ENCODE data around the gene THBS3. TPM values are rescaled to one million over a fixed set of nuclear protein-coding genes. Genes with fewer than 3 reads are reported as not detected.
"Not testable (repeated sequence)": the region's sequence is repeated elsewhere in the genome, so short reads cannot be mapped to it uniquely, and the experiment has no call there.

Gene THBS3
- total RNA-seq, 1 donor from 2014 or later = 16.2 TPM

DNA sequence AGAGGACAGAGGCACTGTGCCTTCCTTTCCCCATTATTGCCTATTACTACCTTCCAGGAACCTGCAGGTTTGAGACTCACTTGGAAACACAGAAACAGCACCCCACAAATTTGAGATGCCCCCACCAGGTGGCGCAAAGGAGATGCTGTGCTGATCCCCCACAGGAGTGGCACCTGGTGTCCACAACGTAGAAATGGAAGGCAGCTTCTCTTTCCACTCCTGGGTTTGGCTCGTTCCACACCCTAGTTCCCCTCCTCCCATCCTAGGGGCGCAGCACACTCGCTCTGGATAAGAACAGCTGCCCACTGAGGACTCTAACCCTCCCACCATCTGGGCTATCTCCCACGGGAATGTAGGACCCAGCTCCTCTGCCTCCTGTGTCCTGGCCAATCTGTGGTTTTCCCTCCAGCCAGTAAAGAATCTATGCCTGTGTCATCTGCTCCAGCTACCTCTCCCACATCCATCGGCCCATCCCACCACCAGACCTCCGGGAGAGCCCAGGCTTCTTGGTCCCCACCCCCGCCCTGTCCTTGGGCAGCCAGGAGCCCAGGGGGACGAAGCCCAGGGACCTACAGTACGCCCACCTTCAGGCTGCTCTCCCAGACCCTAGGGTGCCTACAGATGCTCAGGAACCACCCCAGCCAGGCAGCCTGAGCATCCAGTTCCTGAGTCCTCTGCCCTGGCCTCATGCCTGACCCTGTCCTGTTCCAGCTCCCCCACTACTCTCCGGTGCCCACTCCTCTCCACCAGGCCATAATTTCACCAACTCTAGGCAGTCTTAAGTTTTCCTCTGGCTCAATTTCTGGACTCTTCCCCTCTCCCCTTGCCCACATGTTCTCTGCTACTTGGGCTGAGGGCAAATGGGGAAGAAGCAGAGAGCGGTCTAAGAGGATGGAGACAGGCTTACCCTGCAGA lies 549 bp downstream of the THBS3 start:
- DNase-seq = peak; percentile 92

DNA sequence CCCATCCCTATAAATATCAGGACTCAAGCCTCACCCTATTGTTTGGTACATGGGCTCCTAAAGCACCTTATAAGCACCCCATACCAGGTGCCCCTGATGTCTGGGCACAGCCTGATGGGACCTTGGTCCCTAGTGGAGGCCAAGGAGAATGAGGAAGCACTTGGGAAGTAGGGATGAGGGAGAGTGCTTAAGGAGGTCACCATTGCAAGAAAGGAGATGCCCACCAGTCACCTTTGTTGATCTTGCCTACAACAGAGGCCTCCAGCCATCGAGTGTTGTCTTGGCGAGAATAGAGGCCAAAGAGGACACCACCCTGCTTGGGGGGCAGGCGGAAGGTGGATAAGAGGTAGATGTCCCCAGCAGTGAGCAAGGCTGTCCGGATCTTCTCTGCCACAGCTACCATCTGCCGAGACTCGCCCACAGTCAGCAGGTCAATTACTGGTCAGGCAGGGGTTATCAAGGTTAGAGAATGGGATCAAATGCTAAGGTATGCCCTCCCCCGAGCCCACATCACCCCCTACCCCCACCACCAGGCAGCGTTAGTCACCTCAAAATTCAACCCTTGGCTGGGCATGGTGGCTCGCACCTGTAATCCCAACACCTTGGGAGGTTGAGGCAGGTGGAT lies 1.6 kb downstream of the THBS3 start:
- DNase-seq = no peak

GRCh38 chr1:155205035-155205434 lies 2.7 kb downstream of the THBS3 start:
- DNase-seq = no peak

DNA sequence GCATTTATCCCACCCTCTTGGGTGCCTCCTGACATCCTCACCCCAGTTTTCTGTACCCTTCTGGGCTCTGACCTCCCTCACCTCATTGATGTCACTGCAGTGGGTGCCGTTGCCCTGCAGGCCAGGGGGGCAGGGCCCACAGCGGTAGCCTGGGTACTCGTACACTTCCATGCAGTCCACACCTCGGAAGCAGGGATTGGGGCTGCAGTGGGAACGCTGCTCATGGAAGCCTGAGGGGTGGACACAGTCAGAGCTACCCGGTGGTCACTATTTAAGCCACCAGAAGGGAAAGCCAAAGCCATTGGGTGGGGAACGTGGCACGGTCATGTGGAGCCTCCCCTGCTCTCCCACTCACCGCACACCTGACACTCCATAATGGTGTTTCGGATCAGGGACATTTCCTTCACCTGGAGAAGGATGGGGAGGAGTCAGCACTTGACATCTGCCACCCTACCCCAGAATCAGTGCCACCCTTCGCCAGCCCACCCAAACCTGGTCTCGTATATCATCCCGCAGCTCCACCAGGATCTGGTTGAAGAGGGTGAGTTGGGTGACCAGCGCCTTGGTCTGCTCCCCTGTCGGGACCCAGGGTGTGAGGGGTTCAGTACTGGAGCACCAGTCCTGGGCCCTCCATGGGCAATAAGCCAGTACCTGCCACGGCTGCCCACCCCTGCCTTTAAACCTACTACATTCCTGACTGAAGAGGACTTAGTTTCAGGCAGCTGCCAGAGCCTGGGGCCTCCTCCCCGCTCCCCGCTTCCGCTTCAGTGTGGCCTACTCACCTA lies 4.8 kb downstream of the THBS3 start:
- DNase-seq = no peak

DNA sequence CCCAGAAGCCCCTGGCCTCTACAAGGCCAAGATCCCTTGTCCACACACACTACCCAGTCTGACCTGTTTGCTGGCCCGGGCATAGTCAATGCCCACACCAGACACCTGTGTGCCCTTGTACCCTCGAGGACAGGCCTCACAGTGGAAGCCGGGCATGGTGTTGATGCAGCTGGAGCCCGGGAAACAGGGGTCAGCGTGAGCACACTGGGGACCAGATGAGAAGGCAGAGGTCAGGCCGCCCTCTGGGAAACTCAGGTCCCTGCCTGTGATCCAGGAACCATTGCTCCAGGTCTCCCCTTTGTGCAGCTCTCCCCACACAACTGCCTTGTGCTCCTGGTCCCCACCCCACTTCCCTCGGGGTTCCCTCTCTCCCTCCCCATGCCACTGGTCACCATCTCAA lies 5.5 kb downstream of the THBS3 start:
- no peak for DNase-seq

- DNase-seq = no peak
Measured at GRCh38 chr1:155200920-155201319, 6.8 kb downstream of the THBS3 start.

DNA sequence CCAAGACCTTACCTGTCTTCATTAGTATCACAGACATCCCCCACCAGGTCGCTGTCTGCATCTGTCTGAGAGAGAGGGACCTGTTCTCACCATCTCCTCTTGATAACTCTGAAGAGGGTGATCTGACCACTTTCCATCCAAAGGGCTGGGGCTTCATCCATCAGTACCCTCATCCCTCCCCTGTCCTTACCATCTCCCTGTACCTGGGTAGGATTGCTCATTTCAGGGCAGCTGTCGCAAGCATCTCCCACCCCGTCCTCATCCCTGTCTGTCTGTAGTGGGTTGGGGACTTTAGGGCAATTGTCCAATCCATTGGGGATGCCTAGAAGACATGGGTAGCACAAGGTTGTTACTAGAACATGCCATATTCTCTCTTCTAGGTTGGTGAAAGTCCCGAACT lies 7.9 kb downstream of the THBS3 start:
- no peak for DNase-seq

DNA sequence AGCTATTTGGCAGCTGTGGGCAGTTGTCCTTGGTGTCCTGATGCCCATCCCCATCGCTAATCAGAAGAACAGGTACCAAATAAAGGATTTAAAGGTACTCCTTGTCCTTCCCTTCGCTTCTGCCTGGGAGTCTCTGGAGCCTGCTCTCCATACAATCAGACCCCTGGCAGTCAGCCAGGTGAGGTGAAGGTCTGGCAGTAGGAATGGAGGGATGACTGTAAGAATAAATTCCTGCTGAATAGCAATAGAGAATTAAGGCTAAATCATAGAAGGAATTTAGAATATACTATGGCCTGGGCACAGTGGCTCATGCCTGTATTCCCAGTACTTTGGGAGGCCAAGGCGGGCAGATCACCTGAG lies 9.2 kb downstream of the THBS3 start:
- no peak for DNase-seq

GRCh38 chr1:155197901-155198546 lies 9.7 kb downstream of the THBS3 start:
- DNase-seq = no peak

GRCh38 chr1:155196893-155197638 lies 10.6 kb downstream of the THBS3 start:
- no peak for DNase-seq

DNA sequence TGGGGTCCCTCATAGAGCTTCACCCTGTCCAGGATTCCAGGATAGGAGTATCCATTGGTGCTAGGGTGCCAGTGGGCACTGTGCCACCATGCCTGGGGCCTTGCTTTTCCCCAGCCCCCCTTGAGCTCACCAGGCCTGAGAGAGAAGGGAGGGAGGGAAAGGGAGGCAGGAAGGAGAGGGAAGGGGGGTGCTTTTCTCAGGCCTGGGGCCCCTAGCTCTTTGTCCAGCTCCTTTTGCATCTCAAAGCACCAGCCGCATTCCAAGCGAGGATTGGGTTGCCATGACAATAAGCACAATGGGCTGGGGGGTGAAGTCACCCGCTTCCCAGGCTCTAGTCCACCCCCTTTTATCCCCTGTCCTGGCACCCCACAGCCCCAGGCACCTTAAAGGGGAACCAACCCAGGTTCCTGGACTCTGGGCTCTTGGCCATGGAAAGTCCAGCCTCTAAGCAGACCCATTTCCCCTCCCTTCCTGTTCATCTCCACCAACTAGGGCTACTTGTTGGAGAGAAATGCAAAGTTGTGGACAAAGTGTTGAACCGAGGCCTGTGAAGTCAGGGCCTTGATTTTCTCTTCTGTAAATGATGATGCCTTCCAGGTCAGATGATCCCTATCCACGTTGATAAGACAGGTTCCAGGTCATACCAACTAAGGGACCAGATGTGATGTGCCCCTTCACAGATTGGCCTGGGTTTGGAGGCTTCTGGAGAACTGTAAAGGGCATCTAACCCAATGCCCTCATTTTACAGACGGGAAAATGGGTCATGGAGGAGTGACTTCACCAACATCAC lies 11.4 kb downstream of the THBS3 start:
- no peak for DNase-seq

DNA sequence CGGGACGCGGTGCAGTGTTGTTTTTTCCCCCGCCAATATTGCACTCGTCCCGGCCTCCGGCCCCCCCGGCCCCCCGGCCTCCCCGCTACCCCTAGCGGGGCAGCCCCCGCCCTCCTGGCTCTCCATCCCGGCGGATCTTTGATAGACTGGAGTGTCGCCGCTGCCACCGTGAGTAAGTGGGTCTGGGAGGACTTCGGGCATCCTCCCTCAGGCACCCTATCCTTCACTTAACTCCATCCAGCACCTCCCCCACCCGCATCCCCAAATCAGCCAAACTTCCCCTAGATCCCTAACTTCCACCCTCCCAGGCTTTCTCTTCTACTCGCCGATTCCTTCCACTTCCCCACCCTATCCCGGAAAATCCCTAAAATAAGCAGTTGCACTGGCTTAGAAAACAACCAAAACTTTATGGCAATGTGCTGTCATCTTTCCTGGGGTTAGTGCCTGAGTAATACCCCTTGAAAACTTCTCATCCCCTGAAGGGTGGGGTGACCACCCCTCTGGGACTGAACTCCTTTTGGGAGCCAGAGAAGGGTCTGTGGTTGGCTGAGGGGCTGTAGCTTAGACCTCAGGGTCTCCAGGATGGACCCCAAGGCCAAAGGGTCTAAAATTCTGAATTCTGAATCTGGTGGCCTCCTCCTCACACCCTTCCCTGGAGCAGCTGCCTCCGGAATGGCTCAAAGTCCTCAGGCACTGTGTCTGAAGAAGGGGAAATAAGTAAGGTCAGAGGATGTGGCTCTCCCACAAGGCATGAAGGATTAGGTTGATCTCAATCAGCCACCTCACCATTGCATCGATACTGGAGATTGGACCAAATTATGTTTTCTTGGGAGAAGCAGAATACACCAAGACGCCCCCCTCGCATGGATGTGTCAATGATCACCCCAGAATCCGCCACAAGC lies 12.2 kb downstream of the THBS3 start:
- no peak for DNase-seq

GRCh38 chr1:155193991-155194240 lies 13.8 kb downstream of the THBS3 start:
- not testable (repeated sequence) for DNase-seq

GRCh38 chr1:155193275-155193990 lies 14.3 kb downstream of the THBS3 start:
- peak; percentile 94 for DNase-seq

- DNase-seq = no peak
Measured at GRCh38 chr1:155192346-155193274, 15.1 kb downstream of the THBS3 start.

GRCh38 chr1:155191904-155192303 lies 15.8 kb downstream of the THBS3 start:
- no peak for DNase-seq

- not testable (repeated sequence) for DNase-seq
Measured at GRCh38 chr1:155189926-155190325, 17.8 kb downstream of the THBS3 start.

DNA sequence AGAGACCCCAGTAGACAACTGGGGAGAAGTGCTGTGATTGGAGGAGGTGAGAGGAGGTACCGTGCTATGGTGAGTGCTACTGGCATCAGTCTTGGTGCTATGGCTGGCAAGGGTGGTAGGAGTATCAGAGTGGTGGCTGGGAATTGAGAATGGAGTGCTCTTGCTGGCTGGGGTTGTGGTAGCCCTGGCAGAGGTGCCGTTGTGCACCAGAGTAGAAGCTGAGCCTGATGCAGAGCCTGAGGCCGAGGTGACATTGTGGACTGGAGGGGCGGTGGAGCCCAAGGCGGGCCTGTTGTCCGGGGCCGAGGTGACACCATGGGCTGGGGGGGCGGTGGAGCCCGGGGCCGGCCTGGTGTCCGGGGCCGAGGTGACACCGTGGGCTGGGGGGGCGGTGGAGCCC lies 19.4 kb downstream of the THBS3 start:
- DNase-seq = no peak

- no peak for DNase-seq
Measured at GRCh38 chr1:155187456-155187891, 20.2 kb downstream of the THBS3 start.
